Panc1 (cell line): ENCODE data around the gene WWOX.

Experiments used
- CTCF ChIP-seq: fragments of 450-650 bp; IDR thresholded peaks from 2 replicates; pipeline ENCODE4 v1.5.1; 2017; ENCODE audit warnings: mild to moderate bottlenecking
- POLR2AphosphoS5 ChIP-seq: IDR thresholded peaks from 2 replicates; pipeline ENCODE4 v1.6.1; 2012; ENCODE audit warnings: mild to moderate bottlenecking, low read depth, low read length, moderate library complexity
- REST ChIP-seq, 2 experiments: IDR thresholded peaks; 2 replicates each; pipeline ENCODE4 v1.6.1; 2011 to 2012; ENCODE audit warnings: low read depth in 2 of 2, control low read depth in 1 of 2, low read length in 1 of 2, mild to moderate bottlenecking in 1 of 2, moderate library complexity in 1 of 2; ENCODE audit not compliant: insufficient read depth in 1 of 2
- SIN3A ChIP-seq: IDR thresholded peaks from 2 replicates; pipeline ENCODE4 v1.6.1; 2012; ENCODE audit warnings: low read depth, mild to moderate bottlenecking, low read length, moderate library complexity, borderline replicate concordance; ENCODE audit not compliant: insufficient read depth
- TCF7L2 ChIP-seq: IDR thresholded peaks from 2 replicates; pipeline ENCODE4 v1.6.1; 2011; ENCODE audit warnings: mild to moderate bottlenecking, low read depth, low read length, inconsistent platforms

GRCh38 chr16:79098907-79099306, 999.5 kb downstream of the WWOX start:
- no peak for TF ChIP-seq POLR2AphosphoS5
- TF ChIP-seq CTCF, result no peak
- no peak for TF ChIP-seq TCF7L2
- TF ChIP-seq SIN3A, result no peak
- TF ChIP-seq REST (IDR thresholded peaks at IDR 0.05; ENCODE audit: insufficient read depth in 1 of 2, low read depth in 2 of 2, low read length in 1 of 2), result no peak
